ENCODE data around the gene DOP1A.

DNA sequence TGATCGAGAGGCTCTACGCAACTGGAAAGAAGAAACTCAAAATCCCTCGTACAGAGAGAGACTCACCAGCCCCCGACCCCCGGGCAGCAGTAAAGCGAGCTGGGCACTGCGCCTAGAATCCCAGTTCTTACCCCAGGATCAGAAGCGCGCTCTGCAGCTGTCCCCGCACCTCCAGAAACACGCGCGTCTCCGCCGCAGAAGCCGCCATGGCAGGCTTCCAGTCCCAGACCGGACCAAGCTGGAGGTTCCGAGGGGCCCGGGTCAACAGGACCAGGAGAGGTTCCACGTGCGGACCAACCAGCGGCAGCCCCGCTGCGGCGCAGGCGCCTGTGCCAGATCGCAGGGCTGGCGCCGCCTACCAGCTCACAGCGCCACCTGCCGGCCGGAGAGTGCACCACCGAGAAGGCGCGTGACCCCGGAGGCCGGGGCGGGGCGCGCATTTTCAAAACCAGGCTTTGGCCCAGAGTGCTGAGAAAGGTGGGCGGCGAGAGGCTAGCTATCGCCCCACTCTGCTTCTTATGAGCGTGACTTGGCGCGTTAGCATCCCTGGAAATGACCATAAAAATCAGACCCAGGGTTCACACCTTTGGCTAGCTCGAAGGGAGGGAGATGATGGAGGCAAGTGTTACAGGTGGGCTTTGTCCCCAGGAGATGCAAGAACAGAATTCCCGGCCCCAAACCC lies 1.8 kb upstream of the DOP1A start, which contains the start of gene UBE3D:
- peak; percentile 25 to 30 for TF ChIP-seq POLR2A (IDR thresholded peaks at IDR 0.05)
- TF ChIP-seq, protein P1, sequence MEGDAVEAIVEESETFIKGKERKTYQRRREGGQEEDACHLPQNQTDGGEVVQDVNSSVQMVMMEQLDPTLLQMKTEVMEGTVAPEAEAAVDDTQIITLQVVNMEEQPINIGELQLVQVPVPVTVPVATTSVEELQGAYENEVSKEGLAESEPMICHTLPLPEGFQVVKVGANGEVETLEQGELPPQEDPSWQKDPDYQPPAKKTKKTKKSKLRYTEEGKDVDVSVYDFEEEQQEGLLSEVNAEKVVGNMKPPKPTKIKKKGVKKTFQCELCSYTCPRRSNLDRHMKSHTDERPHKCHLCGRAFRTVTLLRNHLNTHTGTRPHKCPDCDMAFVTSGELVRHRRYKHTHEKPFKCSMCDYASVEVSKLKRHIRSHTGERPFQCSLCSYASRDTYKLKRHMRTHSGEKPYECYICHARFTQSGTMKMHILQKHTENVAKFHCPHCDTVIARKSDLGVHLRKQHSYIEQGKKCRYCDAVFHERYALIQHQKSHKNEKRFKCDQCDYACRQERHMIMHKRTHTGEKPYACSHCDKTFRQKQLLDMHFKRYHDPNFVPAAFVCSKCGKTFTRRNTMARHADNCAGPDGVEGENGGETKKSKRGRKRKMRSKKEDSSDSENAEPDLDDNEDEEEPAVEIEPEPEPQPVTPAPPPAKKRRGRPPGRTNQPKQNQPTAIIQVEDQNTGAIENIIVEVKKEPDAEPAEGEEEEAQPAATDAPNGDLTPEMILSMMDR (IDR thresholded peaks at IDR 0.05): peak; percentile 96 to 99 (median 97)

Data from Peyer's patch (tissue), 4 donors.